Body of pancreas (tissue), 4 donors: Measurements from ENCODE around the gene FRMD5. TPM values are rescaled to one million over a fixed set of nuclear protein-coding genes. Genes with fewer than 3 reads are reported as not detected.

ENCODE experiments used
- ATAC-seq: fragments of 150-250 bp; one replicate; pipeline ENCODE4 v1.9.1; 2016
- DNase-seq, 4 donors: peaks; one replicate each; pipeline ENCODE4 v3.0.0-alpha.2; 2019
- H3K27ac ChIP-seq, 4 donors: fragments of 200-600 bp; sonication (generic); 1 replicate in 3 of 4; 2 replicates in 1 of 4; pipeline versions ENCODE4 v1.5.1 to v1.6.1; 2016 to 2019; ENCODE audit warnings: mild to moderate bottlenecking in 1 of 4, mixed read lengths in 1 of 4, moderate library complexity in 1 of 4
- H3K27me3 ChIP-seq, 2 donors: fragments of 200-600 bp; sonication (generic); one replicate each; pipeline ENCODE4 v1.6.0; 2016; ENCODE audit warnings: mild to moderate bottlenecking in 1 of 2
- H3K36me3 ChIP-seq, 2 donors: fragments of 200-600 bp; sonication (generic); replicated peaks in 1 of 2; 2 replicates each; pipeline ENCODE4 v1.5.1; 2016; ENCODE audit warnings: low read depth in 2 of 2; ENCODE audit not compliant: insufficient read depth in 1 of 2
- H3K4me1 ChIP-seq: fragments of 200-600 bp; sonication (generic); one replicate; pipeline ENCODE4 v1.6.0; 2016
- H3K4me3 ChIP-seq, 2 donors: fragments of 200-600 bp; sonication (generic); 1 replicate in 1 of 2; 2 replicates in 1 of 2; pipeline ENCODE4 v1.5.1; 2016 to 2019
- H3K9me3 ChIP-seq, 3 donors: fragments of 200-600 bp; sonication (generic); 1 replicate in 2 of 3; 2 replicates in 1 of 3; pipeline ENCODE4 v1.5.1; 2016
- POLR2A ChIP-seq, 3 donors: fragments of 450-650 bp; IDR thresholded peaks; one replicate each; pipeline ENCODE4 v1.6.1; 2016; ENCODE audit warnings: antibody characterized with exemption in 3 of 3, mild to moderate bottlenecking in 2 of 3
- WGBS, 2 donors: methylation state at CpG; one replicate each; pipeline ENCODE4 v1.1.5; 2017; 5-methylcytosine and 5-hydroxymethylcytosine counted together
- intact Hi-C: fragments of 100-400 bp; cut with DNase I; formaldehyde crosslinking; loops from one replicate; pipeline ENCODE4 v1.15.1; 2023
- total RNA-seq, 2 donors: library from RNA; depleted of rRNA; stranded (reverse); fragments of >200 nt; gene quantifications; one replicate each; pipeline ENCODE4 v1.1.0, GENCODE V29; 2016
- TF ChIP-seq, protein P1 (sequence below), 7 experiments: fragments of 450-650 bp in 4 of 7; fragments of 200-600 bp in 3 of 7; sonication (generic) in 3 of 7; IDR thresholded peaks; one replicate each; pipeline ENCODE4 v1.5.1; 2016 to 2019; ENCODE audit warnings: antibody characterized with exemption in 7 of 7

Gene FRMD5
- total RNA-seq, 2 donors from 2014 or later = 1.3 TPM; not detected in 1

DNA sequence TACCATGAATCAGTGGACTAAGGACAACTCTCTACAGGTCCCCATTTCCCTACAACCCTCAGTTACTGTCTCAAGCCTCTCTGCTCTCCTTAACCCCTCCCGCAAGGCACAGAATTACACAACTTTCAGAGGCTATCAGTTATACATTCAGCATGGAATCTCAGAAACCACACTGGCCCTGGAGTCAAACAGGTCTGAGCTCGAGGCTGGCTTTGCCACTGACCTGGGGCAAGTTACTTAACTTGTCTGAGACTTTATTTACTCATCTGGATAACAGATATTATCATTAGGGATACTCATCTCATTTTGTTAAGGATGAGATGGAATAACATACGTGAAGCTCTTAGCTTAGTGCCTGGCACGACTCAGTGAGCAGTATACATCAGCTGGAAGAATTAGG is 273.1 kb downstream of the FRMD5 start:
- WGBS, 2 donors = 79 to 85% methylated on average over 4 of the region's 4 CpGs
- Histone ChIP-seq H3K27me3 (no peaks in the 10 kb centered on the region), H3K9me3 (no peaks in the 10 kb centered on the region), H3K4me3 (no peak overlapping the region), H3K4me1 (no peaks in the 10 kb centered on the region), H3K27ac (no peak overlapping the region), H3K36me3 (no peaks in the 10 kb centered on the region)
- intact Hi-C loops = no loop called here
- DNase-seq (no peak), ATAC-seq (no peak)
- no peak for TF ChIP-seq POLR2A (IDR thresholded peaks at IDR 0.05)
- TF ChIP-seq, protein P1, sequence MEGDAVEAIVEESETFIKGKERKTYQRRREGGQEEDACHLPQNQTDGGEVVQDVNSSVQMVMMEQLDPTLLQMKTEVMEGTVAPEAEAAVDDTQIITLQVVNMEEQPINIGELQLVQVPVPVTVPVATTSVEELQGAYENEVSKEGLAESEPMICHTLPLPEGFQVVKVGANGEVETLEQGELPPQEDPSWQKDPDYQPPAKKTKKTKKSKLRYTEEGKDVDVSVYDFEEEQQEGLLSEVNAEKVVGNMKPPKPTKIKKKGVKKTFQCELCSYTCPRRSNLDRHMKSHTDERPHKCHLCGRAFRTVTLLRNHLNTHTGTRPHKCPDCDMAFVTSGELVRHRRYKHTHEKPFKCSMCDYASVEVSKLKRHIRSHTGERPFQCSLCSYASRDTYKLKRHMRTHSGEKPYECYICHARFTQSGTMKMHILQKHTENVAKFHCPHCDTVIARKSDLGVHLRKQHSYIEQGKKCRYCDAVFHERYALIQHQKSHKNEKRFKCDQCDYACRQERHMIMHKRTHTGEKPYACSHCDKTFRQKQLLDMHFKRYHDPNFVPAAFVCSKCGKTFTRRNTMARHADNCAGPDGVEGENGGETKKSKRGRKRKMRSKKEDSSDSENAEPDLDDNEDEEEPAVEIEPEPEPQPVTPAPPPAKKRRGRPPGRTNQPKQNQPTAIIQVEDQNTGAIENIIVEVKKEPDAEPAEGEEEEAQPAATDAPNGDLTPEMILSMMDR (IDR thresholded peaks at IDR 0.05) = no peak

DNA sequence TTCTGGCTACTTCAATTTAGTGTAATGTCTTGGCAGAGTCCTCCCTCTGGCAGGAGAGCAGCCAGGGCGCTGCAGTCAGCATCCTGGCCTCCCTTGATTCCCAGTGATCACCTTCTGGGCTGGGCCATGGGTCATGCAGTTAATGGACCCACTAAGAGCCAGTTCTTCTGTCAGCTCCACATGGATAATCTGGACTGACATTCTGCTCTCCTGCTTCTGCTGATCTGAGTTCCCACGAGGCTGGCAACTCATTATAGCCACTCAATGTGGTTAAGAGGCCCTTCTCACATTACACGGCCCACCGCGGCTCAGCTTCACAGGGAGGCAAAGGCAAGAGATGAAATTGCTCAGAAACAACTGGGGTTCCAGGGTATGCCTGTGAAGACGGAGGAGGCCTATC is 274.3 kb downstream of the FRMD5 start:
- Histone ChIP-seq H3K4me3 (no peak overlapping the region), H3K27me3 (no peaks in the 10 kb centered on the region), H3K9me3 (no peaks in the 10 kb centered on the region), H3K27ac (no peak overlapping the region), H3K4me1 (no peaks in the 10 kb centered on the region), H3K36me3 (no peaks in the 10 kb centered on the region)
- 63 to 68% methylated on average over 6 of the region's 6 CpGs for WGBS, 2 donors
- intact Hi-C loops = no loop called here
- no peak for ATAC-seq
- no peak for TF ChIP-seq POLR2A (IDR thresholded peaks at IDR 0.05)
- TF ChIP-seq, protein P1 (IDR thresholded peaks at IDR 0.05) = no peak
- DNase-seq = no peak

DNA sequence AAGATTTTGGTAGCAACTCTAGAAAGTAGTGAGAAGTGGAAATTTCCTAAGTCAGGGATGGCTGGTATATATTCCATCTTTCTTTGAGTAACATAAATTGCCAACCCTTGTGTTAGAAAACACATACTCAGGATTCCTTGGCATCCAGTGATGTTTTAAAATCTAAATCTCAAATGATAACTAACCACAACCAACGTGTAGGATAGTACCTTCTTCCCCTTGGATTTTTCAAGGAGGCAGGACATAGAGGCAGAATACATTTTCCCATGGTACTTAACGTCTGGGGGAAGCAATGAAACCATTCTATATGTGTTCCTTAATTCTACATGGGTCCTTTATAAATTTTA is 274.8 kb downstream of the FRMD5 start:
- no peaks in the 10 kb centered on the region for H3K27me3 ChIP-seq
- intact Hi-C loops = no loop called here
- H3K27ac ChIP-seq = no peak overlapping the region
- H3K4me3 ChIP-seq = no peak overlapping the region
- no peaks in the 10 kb centered on the region for H3K36me3 ChIP-seq
- no peak for TF ChIP-seq POLR2A (IDR thresholded peaks at IDR 0.05)
- TF ChIP-seq, protein P1 (IDR thresholded peaks at IDR 0.05) = no peak
- 57 to 58% methylated on average over 2 of the region's 2 CpGs for WGBS, 2 donors
- no peaks in the 10 kb centered on the region for H3K4me1 ChIP-seq
- ATAC-seq (no peak), DNase-seq (no peak)
- H3K9me3 ChIP-seq = no peaks in the 10 kb centered on the region

DNA sequence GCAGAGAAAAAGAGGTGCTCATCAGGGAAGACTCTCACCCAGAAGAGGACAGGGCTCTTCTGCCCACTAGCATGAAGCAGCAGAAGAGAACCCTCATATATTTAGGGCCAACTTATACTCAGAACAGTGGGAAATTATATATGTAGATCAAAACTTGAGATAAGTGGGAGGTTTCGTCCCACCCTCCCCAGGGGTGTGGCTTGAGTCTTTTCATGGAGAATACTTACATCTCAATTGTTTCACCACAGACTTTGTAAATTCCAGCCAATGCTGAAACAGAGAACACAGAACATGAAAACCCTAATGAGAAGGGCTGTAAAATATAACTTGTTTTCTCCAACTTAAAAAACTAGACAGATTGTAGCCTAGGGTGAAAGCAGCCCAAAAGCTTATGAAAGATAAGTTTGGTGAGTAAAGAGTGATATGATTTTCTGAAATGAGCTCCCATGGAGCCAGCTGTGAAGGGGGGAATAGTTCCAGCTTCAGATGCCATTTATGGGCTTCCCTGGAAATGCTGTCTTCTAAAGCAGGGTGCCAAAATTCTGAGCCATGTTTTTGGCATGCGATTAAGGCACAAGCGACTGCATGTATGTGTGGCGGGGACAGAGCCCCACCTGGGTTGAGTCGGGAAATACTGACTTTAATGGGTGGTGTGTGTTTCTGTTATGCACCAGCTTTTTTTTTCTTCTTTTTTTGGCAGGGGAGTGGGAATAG is 275.4 kb downstream of the FRMD5 start:
- Histone ChIP-seq H3K4me3 (no peak overlapping the region), H3K27ac (no peak overlapping the region), H3K36me3 (no peaks in the 10 kb centered on the region), H3K27me3 (no peaks in the 10 kb centered on the region), H3K9me3 (no peaks in the 10 kb centered on the region), H3K4me1 (no peaks in the 10 kb centered on the region)
- TF ChIP-seq, protein P1 (IDR thresholded peaks at IDR 0.05) = no peak
- TF ChIP-seq POLR2A (IDR thresholded peaks at IDR 0.05) = no peak
- ATAC-seq (no peak), DNase-seq (no peak)
- intact Hi-C loops = no loop called here
- 64 to 85% methylated on average over 5 of the region's 5 CpGs for WGBS, 2 donors

DNA sequence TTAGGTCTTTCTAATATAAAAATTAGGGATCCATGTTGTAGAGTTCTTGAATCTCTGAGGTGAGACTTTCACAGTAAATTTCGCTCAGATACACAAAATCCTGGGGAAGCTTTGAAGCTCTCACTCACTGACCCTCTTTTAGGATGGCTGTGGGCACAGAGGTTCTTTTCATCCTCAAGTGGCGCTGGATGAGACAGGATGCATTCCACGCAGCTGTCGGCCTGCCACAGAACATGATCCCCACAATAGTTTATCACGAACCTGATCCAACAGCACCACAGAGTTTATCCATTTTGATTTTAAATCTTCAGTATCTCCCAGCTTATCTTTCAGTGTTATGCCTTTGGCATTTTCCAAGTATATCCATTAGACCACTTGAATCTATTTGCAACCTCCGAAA is 276.4 kb downstream of the FRMD5 start:
- Histone ChIP-seq H3K4me3 (no peak overlapping the region), H3K9me3 (no peaks in the 10 kb centered on the region), H3K36me3 (no peaks in the 10 kb centered on the region), H3K27ac (no peak overlapping the region), H3K27me3 (no peaks in the 10 kb centered on the region), H3K4me1 (no peaks in the 10 kb centered on the region)
- intact Hi-C loops = no loop called here
- WGBS, 2 donors = 82 to 86% methylated on average over 6 of the region's 6 CpGs
- ATAC-seq (no peak), DNase-seq (no peak)
- TF ChIP-seq, protein P1 (IDR thresholded peaks at IDR 0.05) = no peak
- TF ChIP-seq POLR2A (IDR thresholded peaks at IDR 0.05) = no peak
